ENCODE data around the gene HLCS. TPM values are rescaled to one million over a fixed set of nuclear protein-coding genes. Genes with fewer than 3 reads are reported as not detected.

HLCS gene
- total RNA-seq, 4 donors from 2014 or later = 3.1 to 19.4 (median 8.9) TPM

- H3K4me3 ChIP-seq (ENCODE audit: low read depth, poor library complexity, severe bottlenecking) = no peak overlapping the region
- TF ChIP-seq CTCF (IDR thresholded peaks at IDR 0.05) (no peak), POLR2A (IDR thresholded peaks at IDR 0.05) (no peak)
- DNase-seq (ENCODE audit: low spot score in 2 of 2) = peak in 1 of 2 donors; percentile 49
- intact Hi-C loops (cut with DNase I; ENCODE audit: low total_unique reads) = no loop called here
- WGBS, 2 donors = 84 to 89% methylated on average over 9 of the region's 9 CpGs
Observed at GRCh38 chr21:36985751-36986594, 19.5 kb upstream of the HLCS start.

GRCh38 chr21:36981977-36982700 lies 15.7 kb upstream of the HLCS start:
- intact Hi-C loops (cut with DNase I; ENCODE audit: low total_unique reads) = no loop called here
- 42 to 53% methylated on average over 6 of the region's 6 CpGs for WGBS, 2 donors
- TF ChIP-seq POLR2A (IDR thresholded peaks at IDR 0.05) (no peak), CTCF (IDR thresholded peaks at IDR 0.05) (no peak)

DNA sequence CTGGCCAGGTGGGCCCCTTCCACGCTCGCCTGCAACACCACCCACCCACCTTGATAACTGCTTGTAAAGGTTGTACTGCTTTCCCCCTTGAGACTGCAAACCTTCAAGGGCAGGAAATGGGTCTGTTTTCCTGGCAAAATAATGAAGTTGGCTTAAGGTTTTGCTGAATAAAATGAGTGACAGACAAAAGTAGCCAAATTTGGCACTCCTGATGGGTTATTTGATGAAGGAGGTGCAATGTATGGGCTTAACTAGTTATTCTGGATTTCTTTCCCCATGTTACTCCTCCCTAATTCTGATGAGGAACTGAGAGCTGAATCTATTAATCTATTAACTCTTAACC lies 14.6 kb upstream of the HLCS start:
- TF ChIP-seq POLR2A (IDR thresholded peaks at IDR 0.05) (no peak), CTCF (IDR thresholded peaks at IDR 0.05) (no peak)
- DNase-seq (ENCODE audit: low spot score in 2 of 2) = no peak
- 18 to 21% methylated on average over 2 of the region's 2 CpGs for WGBS, 2 donors
- H3K4me3 ChIP-seq (ENCODE audit: low read depth, poor library complexity, severe bottlenecking) = no peak overlapping the region
- intact Hi-C loops (cut with DNase I; ENCODE audit: low total_unique reads) = no loop called here

More at GRCh38 chr21:36981977-36982700, 15.7 kb upstream of the HLCS start:
- no peak overlapping the region for H3K4me3 ChIP-seq (ENCODE audit: low read depth, poor library complexity, severe bottlenecking)
- DNase-seq (ENCODE audit: low spot score in 2 of 2) = no peak

DNA sequence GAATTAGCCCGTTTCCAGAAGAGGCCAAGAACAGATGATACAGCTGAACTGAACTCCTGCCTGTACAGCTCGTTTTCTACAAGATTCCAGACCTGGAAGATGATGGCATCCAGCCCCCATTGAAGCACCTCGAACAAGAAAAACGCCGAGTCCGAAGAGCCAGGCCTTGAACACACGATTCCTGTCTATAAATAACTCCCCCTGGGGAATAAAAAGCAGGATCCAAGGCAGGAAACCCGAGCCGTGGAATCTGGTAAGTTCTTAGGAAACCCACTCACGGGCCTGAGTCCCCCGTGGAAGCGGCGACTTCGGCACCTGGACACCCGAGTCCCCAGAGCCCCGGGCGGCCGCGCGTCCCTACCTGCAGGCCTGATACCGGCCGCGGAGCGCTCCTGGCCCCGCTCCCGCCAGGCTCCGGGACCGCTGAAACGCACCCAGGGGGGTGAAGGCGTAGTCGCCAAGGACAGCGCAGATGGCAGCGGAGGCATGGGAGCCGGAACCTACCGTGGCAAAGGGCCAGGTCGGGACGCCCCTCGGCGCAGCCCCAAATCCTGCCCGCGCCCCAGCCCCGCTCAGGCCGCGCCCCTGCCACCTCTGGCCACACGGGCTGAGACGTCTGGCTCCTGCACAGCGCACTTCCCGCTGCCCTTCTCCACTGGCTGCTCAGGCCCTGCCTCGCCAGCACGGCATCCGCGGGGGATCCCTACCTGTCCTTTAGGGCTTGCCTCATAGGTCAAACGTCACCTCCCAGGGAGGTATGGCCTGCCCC lies 14.0 kb upstream of the HLCS start:
- no peak for DNase-seq (ENCODE audit: low spot score in 2 of 2)
- WGBS, 2 donors = 4 to 6% methylated on average over 43 to 47 of the region's 53 CpGs
- TF ChIP-seq CTCF (IDR thresholded peaks at IDR 0.05) (no peak), POLR2A (IDR thresholded peaks at IDR 0.05) (no peak)
- H3K4me3 ChIP-seq (ENCODE audit: low read depth, poor library complexity, severe bottlenecking) = peak overlapping the region; percentile 29
- intact Hi-C loops (cut with DNase I; ENCODE audit: low total_unique reads) = no loop called here

DNA sequence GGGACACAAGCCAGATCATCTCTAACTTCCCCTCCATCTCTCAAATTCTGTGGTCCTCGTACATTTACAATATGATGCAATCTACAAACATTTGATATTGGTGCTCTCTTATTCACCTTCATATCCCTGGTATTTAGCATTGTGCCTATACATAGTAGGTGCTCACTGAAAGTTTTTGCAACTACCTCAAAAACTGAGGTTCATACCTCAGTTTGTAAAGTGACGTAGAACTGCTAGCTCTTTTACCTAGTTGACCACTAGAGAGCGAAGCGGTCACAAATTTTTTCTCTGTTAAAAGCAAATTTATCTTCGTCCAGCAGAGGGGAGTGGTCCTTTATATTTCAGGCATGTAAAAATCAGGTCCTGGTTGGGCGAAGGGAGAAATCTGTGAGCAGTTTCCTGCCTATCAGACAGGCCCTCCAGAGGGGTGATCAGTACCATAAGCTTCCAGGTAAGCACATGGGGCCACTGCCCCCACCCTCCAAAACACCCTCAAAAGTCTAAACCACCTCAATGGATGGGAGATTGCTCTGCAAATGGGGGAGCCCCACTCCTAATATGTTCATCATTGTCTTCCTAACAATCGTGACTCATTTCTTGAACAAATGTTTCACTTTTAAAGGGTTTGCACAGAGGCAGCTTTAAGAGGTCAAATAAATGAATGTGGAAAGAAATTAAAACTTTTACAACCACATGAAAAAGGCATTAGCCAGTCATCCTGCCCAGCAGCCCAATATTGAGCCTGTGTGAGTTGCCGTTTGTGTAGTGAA lies 10.6 kb upstream of the HLCS start:
- intact Hi-C loops (cut with DNase I; ENCODE audit: low total_unique reads) = no loop called here
- no peak overlapping the region for H3K4me3 ChIP-seq (ENCODE audit: low read depth, poor library complexity, severe bottlenecking)
- DNase-seq (ENCODE audit: low spot score in 2 of 2) = peak in 1 of 2 donors; percentile 33
- peak in 1 of 3 donors; percentile 24 for TF ChIP-seq CTCF (IDR thresholded peaks at IDR 0.05)
- TF ChIP-seq POLR2A (IDR thresholded peaks at IDR 0.05) = no peak
- 32 to 33% methylated on average over 8 of the region's 8 CpGs for WGBS, 2 donors
